Glomerular visceral epithelial cell (primary cell): Measurements from ENCODE around the gene MMP23B.
"Not testable (repeated sequence)": the region's sequence is repeated elsewhere in the genome, so short reads cannot be mapped to it uniquely, and the experiment has no call there.

Experiments
- DNase-seq: peaks from one replicate; pipeline ENCODE4 v3.0.0-alpha.2; 2016; ENCODE audit errors: extremely low spot score

Gene MMP23B

GRCh38 chr1:1630965-1631781 lies 800 bp upstream of the MMP23B start:
- DNase-seq: no peak

- not testable (repeated sequence) for DNase-seq
Measured at GRCh38 chr1:1633409-1633808, 1.4 kb downstream of the MMP23B start.

DNA sequence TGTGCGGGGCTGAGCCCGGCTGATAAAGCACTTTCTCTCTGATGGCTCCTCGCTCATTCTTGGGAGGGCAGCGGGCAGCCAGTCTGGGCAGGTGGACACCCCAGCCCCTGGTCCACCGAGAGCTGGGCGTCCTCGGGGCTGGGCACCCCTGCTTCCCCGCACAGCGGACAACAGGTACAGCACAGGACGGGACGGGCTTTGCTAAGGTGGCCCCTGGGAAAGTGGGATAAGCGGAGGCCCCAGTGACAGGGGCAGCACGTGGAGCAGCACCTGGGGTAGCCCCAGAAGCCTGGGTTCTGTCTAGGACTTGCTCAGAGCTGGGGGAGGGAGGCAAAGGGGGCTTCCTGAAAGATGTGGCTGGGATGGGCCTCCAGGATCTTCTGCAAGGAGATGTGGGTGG lies 2.6 kb downstream of the MMP23B start:
- DNase-seq: not testable (repeated sequence)

- not testable (repeated sequence) for DNase-seq
Measured at GRCh38 chr1:1636621-1637478, 4.9 kb downstream of the MMP23B start.

- DNase-seq: not testable (repeated sequence)
Measured at GRCh38 chr1:1637479-1637875, 5.5 kb downstream of the MMP23B start.

DNA sequence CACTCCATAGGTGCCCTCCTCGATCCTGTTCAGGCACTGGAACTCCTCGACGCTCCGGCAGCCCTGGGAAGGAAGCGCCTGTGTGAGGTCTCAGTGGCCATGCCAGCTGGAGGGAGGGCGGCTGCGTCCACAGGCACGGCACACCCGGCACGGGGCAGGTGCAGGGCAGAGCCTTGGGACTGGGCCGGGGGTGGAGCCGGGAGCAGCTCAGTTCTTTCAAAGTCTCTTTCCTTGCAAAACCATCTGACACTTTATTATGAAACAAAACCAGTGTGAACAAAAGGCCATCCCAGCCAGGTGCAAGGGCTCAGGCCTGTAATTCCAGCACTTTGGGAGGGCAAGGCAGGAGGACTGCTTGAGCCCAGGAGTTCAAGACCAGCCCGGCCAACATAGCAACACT lies 6.6 kb downstream of the MMP23B start:
- DNase-seq: not testable (repeated sequence)

DNA sequence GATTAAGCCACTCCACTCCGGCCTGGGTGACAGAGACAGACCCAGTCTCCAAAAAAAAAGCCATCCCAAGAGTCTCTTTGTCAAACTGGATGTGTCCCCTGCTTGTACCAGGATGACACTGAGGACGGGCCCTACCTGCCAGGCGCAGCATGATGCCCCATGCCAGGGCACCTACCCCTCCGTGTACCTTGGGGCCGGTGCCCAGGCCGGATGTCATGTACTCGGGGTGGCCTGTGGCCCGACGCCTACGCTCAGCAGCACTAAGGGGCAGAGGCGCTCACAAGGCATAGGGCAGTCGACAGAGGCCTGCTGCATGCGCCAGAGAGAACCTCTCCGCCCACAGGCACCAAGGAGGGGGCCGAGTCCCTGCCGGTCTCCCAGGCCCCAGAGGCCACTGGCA lies 7.4 kb downstream of the MMP23B start:
- not testable (repeated sequence) for DNase-seq

GRCh38 chr1:1640081-1640480 lies 8.1 kb downstream of the MMP23B start:
- not testable (repeated sequence) for DNase-seq

GRCh38 chr1:1640711-1641461 lies 8.9 kb downstream of the MMP23B start:
- not testable (repeated sequence) for DNase-seq

DNA sequence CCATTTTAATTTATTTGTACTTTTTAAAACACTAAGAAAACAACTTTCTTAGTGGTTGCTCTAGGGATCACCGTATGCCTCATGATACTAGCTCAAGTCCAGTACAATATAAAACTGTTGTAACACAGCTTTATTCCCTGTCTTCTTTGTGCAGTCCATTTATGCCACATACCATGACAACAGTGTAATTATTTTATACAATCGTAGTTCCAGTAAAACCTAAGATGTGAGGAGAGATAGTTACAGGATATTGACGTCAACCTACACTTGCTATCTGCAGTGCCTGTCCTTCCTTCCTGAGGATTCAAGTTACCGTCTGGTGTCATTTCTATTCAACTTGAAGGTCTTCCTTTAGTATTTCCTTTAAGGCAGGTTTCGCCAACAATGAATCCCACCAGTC lies 14.4 kb downstream of the MMP23B start:
- not testable (repeated sequence) for DNase-seq

GRCh38 chr1:1647567-1648241 lies 15.7 kb downstream of the MMP23B start:
- DNase-seq: not testable (repeated sequence)

GRCh38 chr1:1648265-1648664 lies 16.3 kb downstream of the MMP23B start:
- not testable (repeated sequence) for DNase-seq

GRCh38 chr1:1658583-1659549 lies 26.9 kb downstream of the MMP23B start, which contains the start of gene CDK11B:
Gene CDK11B, minus strand, starts transcription at chr1:1659004. Its CDS starts 1,519 bp downstream, at chr1:1657485.
- peak; percentile 93 for DNase-seq

GRCh38 chr1:1662392-1662791 lies 30.4 kb downstream of the MMP23B start:
- not testable (repeated sequence) for DNase-seq

DNA sequence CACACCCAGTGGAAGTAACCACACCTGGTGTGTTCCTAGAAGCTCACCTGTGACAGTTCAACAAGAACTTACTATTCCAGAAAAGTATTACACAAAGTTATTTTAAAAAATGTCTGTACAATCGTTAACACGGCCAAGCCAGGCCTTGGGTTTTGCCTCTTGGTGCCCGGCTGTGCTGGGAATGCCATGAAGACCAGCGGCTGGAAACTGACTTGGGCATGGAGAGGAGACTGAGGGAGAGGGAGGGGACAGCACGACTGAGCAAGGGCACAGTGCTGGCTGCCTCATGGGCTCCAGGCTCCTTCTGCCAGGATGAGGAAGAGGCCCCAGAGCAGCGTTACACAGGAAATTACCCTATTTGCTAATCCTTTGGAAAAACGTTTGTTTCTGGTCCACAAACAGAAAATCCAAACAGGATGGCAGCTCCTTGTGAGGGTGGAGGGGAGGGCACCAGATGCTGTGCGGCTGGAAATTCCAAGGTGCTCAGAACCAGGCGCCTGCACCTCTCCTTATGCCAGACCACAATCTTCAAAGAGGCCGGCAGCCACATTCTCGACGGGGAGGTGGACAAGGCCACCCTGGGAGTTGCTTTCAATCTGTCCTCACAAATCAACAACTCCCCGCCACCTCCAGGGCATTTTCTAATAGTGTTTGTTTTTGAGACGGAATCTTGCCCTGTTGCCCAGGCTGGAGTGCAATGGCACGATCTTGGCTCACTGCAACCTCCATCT lies 31.0 kb downstream of the MMP23B start:
- not testable (repeated sequence) for DNase-seq

- not testable (repeated sequence) for DNase-seq
Measured at GRCh38 chr1:1664318-1664717, 32.3 kb downstream of the MMP23B start.

DNA sequence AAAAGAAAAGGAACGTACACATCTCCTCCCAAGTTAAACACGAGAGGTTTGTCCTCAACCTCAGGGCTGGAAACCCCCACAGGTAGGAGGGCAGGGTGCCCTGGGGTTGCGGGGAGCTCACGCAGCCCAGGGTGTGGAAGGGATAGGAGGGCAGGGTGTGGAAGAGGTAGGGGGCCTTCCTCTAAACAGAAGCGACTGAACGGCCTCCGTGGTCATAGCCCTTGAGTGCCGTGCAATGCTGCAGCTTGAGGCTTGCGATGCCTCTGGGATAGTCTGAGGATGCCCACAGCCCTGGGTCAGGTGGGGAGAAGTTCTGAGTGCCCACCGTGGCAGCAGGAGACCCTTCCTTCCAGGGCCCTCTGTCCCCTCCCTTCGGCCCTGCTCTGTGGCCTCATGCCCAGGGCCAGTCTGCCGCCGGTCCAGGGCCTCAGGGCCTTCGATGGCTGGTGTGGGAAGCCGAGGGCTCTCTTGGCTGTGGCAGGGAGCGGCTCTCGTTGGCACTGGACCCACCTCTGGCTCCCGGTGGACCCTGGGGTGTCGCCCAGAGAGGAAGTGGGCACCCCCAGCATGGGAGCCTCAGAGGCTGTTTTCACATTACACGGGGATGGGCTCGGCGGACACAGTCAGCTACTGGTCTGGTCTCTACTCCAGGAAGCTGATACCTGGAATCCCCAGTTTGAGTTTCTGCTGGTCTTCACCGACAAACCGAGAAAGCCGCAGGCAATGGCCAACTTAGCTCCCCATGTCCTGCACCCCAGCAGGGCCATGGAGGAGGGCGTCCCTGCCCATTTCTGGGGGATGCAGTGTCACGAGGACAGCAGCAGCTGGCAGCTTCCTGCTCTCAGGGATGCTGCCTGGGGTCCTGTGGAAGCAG lies 33.2 kb downstream of the MMP23B start:
- DNase-seq: no peak

DNA sequence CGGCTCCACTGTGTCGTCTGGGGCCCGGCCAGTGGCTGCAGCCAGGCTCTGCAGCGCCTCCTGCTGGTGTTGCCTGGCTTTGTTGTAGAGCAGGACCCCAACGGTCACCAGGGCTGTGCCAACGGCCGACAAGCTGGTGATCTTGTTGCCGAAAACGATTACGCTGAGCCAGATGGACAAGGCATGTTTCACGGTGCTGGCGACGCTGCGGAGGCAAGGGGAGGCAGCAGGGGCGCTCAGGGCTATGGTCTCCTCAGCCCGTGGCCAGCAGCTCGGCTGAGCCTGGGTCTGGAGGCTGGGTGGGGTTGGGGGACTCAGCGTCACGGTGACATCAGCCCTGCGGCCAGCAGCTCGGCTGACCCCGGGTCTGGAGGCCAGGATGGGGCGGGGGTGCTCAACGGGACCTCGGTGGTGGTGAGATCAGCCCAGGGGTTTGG lies 33.9 kb downstream of the MMP23B start:
- no peak for DNase-seq
